Gastroesophageal sphincter (tissue), 3 donors: Measurements from ENCODE around the gene BAIAP2.

Experiments used
- POLR2A ChIP-seq, 2 donors: fragments of 450-650 bp; IDR thresholded peaks; one replicate each; pipeline ENCODE4 v1.6.1; 2017; ENCODE audit warnings: antibody characterized with exemption in 2 of 2, mild to moderate bottlenecking in 2 of 2, moderate library complexity in 1 of 2
- POLR2AphosphoS5 ChIP-seq: sonication (generic); formaldehyde crosslinking; IDR thresholded peaks from one replicate; pipeline ENCODE4 v1.6.1; 2017; ENCODE audit warnings: antibody characterized with exemption
- TF ChIP-seq, protein P1 (sequence below), 4 experiments: fragments of 200-600 bp in 2 of 4; fragments of 450-650 bp in 2 of 4; sonication (generic) in 1 of 4; IDR thresholded peaks; one replicate each; pipeline ENCODE4 v1.5.1; 2017 to 2019; ENCODE audit warnings: antibody characterized with exemption in 4 of 4, mild to moderate bottlenecking in 2 of 4, moderate library complexity in 2 of 4

DNA sequence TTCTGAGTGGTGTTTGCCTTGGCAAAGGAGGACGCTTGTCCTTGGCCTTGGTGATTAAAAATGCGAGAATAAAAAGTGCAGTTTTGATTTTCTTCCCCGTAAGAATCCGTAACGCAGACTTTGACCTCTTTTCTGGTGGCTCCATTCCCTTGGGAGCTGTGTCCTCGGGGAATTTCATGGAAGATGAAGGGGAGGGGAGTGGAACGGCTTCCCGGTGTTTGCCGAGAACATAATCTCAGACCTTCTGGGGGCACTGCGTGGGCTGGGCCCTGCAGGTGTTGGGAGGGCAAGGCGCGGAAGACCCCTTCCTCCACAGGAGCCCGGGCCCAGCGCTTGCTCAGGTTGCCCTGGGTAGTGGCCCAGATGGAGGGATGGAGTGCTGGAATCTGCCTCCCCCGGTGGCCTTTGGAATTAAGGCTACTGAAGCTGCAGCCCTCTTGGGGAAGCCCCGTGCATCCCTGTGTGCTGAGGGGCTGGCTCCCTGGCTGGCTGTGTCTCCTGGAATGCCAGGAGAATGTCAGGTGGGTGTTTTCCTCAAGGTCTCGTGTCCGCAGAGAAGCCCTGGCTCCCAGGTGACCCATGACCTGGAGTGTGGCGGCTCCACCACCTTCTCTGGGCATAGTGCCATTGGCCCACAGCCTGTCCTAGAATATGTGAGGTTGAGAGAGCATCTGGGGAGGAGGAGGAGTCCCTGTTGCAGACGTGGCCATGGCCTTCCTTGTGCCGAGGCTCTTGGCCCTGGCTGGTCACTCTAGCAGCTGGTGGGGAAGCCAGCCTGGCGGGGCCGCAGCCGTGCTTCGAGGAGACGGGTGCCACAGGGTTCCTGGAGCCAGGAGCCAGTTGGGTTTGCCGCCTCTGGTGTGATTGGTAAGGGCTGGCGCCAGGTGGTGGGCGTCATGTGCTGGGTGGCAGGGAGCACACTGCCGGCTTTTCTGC is 3.1 kb downstream of the BAIAP2 start:
- TF ChIP-seq, protein P1, sequence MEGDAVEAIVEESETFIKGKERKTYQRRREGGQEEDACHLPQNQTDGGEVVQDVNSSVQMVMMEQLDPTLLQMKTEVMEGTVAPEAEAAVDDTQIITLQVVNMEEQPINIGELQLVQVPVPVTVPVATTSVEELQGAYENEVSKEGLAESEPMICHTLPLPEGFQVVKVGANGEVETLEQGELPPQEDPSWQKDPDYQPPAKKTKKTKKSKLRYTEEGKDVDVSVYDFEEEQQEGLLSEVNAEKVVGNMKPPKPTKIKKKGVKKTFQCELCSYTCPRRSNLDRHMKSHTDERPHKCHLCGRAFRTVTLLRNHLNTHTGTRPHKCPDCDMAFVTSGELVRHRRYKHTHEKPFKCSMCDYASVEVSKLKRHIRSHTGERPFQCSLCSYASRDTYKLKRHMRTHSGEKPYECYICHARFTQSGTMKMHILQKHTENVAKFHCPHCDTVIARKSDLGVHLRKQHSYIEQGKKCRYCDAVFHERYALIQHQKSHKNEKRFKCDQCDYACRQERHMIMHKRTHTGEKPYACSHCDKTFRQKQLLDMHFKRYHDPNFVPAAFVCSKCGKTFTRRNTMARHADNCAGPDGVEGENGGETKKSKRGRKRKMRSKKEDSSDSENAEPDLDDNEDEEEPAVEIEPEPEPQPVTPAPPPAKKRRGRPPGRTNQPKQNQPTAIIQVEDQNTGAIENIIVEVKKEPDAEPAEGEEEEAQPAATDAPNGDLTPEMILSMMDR (IDR thresholded peaks at IDR 0.05): no peak
- no peak for TF ChIP-seq POLR2A (IDR thresholded peaks at IDR 0.05)
- TF ChIP-seq POLR2AphosphoS5: no peak
